GM21717 (cell line): ENCODE measurements around the gene TMEM245.
A peak's percentile ranks its signal among the peaks of the same experiment; 100 is the strongest.

Experiments used
- ATAC-seq: cut with Tn5 transposase; IDR thresholded peaks from one replicate; pipeline ENCODE4 v1.9.1; 2021; ENCODE audit warnings: mild to moderate bottlenecking, moderate library complexity; ENCODE audit not compliant: unreplicated experiment

The TMEM245 gene

DNA sequence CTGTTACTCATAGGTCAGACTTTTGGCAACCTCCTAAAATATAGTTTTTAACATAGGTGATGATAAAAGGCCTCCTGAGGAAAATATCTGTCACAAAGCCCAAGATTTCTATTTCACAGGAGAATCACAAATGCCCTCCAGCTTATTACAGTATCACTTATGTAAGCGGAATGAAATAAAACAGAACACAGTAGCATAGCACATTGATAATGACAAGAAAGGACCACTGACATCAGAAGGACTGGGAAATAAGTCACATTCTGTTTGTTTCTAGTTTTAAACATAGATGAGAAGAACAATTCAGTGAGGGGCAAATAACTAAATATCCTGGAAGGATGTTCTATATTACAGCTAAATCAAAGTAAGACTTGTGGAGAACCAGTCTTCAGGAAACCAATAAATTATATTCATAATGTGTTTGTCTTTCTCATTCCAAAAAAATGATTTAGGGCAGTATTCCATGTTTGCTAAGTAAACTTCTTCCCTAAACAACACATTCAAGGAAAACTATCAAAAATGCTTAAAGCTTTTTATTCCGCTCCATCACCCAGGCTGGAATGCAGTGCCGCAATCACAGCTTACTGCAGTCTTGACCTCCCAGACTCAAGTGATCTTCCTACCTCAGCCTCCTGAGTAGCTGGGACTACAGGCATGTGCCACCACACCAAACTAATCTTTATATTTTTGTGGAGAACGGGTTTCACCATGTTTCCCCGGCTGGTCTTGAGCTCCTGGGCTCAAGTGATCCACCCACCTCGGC lies 85.6 kb downstream of the TMEM245 start:
- no peak for ATAC-seq

DNA sequence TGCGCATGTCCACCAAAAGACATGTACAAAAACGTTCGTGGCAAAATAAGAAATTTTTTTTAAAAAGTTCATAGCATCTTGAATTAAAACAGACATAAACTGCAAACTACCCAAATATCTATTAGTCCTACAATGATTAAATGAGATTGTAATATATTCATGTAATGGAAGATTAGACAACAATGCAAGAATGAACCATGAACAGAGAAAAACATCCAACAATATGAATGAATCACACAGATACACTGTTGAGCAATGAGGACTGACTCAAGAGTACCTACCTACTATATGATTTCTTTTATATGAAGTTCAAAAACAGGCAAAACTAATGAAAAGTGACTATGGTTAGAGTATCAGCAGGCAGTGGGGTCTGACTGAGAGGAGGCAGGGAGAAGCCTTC lies 88.5 kb downstream of the TMEM245 start:
- ATAC-seq, result no peak

DNA sequence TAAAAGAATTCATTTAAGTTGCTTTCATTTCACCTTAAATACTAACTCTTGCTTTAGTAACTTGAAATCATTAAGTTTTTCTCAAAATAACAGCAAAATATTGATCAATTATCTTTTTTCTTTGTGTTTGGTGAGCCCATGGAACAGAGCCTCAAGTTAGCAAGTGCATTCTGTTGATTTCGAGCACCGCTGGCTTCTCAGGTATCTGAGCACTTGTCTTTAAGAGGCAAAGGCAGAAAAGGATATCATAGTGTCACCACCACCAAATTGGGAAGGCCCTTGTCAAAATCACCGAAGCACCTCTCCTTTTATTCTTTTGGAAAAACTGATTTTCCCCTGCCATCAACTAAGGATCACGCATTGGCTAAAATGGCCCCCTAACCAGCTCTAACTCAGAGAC lies 89.3 kb downstream of the TMEM245 start:
- ATAC-seq, result no peak

DNA sequence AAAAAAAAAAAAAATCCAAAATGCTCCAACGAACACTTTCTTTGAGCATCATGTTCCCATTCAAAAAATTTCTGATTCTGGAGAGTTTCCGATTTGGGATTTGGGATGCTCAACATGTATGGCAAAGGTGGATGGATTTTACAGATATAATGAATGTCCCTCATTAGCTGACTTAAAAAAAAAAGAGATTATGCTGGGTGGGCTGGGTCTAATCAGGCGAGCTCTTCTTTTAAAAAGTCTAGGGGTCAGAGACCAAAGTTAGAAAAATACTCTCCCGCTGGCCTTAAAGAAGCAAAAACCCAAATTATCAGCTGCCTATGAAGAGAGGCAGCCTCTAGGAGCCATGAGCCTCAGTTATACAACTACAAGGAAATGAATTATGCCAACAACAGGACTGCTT lies 91.3 kb downstream of the TMEM245 start:
- ATAC-seq, result no peak

DNA sequence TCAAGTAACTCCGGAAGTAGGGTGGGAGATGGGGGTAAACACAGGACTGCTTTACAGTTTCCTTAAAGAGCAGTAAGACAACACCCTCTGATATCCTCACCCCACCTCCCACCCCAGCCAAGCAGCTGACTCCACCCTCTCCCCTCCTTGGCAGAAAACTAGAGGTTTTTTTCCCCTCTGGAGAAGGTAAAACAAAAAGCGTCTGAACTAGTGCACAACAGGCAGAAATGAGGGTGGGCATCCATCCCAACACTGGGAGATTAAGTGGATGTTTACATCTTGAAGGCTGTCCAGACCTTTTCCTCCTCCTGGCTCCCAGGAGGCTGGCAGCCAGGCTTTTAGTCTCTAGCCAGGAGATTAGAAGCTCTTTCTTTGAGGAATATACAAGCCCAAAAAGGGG lies 92.6 kb downstream of the TMEM245 start:
- no peak for ATAC-seq

DNA sequence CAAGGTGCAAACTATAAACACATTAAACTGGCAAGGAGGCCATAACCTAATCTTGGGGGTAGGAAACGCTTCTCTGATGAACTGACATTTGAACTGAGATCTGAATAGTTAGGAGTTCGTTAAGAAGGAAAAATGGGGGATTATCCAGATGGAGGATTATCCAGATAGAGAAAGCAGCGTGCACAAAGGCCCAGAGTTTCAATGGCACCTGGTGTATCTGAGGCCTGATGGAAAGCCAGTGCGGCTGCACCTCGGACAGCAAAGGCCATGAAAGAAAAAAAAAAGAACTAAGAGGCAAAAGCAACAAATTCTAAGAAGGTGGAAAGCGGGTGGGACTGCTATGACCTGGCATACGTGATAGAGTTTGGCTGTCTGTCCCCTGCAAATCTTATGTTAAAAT lies 93.4 kb downstream of the TMEM245 start:
- no peak for ATAC-seq

DNA sequence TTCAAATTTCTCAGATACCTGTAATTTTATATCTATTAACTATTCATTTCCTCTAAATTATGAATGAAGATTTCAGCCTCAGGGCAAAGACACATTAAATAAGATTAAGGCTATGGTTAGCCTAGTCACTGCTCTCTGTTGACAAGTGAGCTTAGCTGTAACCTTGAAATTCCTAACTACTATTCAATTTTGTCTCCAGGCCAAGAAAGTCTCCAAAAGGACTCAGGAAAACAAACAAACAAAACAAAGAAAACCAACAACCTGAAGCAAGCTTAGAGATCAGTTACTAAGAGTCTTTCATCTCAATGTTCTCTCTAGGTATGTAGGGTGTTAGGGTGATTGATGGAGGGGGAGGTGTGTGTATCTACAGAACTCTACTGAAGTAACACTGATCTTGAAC lies 96.9 kb downstream of the TMEM245 start:
- no peak for ATAC-seq

DNA sequence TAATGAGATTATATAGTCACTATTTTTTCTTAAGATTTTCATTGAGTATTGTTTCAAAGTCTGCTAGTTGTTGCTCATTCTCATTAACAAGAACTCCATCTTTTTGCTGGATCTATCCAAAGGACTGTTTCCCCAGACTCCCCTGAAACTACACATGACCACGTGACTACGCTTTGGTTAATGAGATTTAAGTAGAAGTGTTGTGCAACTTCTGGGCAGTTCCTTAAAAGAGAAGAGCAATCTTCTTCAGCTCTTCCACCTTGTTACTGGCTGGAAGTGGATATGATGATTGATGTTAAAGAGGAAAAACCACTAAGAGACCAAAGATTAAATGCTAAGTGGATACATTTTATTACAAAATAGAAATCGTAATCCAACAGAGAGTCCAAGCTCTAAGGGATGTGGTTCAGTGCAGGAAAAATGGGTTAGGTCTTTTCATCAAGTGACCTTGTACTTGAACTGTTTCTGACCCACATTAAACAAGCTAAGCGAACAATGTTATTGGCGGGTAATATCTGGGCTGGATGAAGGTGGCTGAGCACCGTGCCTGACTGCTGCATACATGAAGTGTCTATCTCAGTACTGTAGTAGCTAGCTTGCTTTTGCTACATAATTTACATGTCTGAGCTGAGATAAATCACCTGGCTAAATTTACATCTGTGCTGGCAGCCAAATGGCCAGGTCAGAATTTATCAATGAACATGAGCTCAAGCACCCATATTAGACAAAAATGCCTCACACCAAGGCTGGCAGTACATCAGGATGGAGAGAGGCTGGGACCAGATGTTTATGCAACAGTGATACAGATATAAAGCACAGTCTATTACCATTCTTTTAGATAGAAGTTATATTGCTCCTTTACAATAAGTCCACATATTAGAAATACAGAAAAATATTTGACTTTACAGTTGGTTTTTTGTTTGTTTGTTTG lies 98.9 kb downstream of the TMEM245 start:
- no peak for ATAC-seq

DNA sequence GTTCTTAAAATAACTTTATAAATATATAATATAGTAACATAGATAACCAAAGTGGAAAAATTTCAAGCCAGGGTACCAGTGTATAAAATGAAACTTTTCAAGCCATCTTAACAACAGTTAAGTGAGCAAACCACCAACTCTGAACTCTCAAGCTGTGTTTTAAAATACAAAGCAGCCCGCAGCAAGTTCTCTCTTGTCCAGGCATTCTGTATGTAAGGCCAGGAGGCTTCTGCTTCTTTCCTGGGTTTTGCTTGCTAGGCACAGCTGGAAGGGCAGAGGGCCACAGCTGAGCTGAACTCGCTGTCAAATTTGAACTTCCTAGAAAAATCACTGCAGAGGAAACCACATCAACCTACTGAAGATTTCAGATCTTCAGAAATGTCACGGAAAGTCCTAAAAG lies 99.6 kb downstream of the TMEM245 start:
- no peak for ATAC-seq

DNA sequence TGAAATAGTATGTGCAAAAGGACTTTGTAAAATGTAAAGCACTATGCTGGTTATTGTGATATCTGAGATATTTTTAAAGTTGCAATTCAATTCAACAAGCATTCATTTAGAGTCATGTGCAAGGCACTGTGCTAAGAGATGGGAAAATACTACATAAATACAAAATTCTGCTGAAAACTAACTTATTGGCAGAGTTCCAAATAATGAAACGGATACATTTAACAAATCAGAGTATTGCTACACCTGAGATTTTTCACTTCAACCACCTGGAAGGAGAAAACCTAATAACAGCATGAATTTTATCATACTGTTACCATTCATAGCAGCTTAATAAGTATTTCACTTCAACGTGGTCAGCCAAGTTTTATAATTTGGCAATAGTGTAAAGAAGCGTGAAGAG lies 100.3 kb downstream of the TMEM245 start:
- no peak for ATAC-seq

DNA sequence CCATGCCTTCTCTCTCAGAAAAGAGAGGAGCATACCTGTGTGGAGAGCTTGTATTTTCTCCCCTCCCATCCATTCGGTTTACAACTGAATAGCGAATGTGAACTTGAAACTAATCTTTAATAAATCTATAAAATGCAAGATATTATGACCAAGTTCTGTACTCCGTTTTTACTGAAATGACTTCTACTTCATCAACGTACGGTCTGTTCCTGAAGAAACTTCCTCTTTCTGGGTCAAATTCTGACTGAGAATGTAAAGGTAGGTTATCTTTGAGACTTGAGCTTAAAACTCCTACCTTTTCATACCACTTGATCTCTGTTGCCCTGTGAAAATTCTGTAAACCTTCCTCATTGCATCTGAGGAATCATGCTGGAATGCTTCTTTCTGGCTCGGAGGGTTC lies 102.3 kb downstream of the TMEM245 start:
- peak; percentile 56 for ATAC-seq

DNA sequence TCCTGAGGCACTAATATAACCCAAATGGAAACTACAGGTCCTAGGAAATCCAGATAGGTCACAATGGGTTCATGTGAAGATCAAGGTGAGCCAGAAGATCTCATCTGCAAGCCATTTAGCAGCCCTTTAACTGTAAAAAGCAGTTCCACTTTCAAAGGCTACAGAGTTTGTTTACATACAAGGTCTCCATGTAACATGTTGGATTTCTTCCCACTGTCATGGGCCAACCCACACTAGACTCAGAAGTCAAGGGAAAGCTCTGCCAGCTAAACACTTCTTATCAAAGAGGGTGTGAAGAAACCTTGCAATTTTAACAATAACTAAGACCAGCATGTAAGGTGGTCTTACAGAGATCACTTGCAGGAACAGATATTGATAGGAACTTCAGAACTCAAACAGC lies 102.7 kb downstream of the TMEM245 start:
- ATAC-seq, result no peak

DNA sequence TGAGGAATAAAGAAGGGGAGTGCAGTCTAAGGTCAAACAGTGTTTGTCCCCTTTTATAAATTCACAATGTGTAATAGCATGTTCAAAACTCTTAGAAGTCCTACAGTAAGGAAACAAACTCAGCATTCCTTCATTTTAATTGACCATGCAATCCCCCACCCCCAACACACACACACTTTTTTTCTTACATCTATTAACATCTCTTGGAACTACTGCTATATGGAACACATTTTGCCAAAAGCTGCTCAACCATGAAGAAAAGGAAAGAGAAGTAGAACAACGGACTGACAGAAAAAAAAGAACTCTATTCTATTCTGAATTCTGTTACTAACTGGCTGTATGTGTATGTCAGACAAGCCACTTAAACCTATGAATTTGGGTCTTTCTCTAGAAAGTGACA lies 103.6 kb downstream of the TMEM245 start:
- no peak for ATAC-seq

DNA sequence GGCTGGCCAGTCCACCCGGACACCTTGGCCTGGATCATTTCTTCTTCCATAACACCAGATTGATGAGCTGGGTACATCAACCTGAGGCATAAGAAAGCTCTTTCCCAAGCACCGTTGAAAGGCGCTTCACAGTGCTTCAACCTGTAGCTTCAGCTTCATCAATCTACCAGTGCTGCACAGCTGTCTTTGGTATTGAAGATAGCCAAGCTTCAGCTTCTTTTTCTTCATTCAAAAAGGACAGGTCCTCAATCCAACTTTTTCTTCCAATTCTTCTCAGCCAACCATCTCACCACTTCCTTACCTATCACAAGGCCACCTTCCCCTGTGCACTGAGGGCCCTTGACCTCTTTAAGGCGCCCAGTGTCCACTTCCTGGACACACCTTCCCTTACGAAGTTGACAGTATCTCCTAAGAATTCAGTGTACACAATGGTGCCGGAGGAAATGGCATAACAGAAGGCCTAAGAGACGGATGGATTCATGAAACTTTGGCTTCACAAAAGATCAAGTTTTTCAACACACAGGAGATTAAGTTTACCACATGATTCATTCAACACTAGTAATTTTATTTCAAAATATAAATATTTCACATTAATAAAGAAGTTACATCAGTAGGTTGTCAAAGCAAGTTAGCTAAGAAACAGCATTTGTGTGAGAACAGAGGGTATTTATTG lies 105.0 kb downstream of the TMEM245 start:
- ATAC-seq, result no peak

DNA sequence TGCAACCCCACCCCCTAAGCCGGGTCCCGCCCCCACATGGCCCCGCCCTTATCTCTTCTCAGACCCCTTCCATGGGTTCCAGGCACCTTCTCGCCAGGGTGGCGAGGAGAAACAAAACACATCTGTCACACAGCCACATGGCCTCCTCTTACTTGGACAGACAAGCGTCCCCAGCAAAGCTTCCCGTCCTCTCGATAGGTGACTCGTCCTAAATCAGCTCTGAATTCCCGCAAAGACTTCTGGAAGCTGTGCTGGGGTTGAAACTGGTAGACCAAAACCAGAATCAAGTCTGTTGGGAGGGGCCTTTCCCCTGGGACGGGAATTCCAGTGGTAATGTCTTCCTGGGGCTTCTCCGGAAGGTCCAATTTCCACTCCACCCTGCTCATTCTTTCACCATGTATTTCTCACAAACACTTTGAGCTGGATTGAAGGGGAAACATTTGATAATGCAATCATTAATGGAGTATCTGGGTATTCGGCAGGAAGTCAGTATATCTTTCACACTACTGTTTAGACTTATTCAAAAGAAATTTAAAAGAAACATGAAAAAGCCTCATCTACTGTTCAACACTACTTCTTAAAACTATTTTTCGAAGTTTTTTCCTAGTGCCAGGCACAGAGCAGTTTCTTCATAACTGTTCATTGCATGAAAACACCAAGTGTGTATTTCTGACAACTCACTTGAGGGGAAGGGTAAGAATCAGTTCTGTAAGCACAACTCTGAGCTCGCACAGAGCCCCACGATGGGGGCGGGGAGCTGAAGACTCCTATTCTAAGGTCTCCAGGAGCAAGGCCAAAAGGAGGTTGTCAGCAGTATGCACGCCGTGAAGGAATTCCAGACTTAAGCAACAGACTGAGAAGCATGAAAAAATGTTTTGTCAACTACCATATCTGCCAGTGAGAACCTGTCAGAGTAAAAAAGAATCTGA lies 105.8 kb downstream of the TMEM245 start:
- ATAC-seq, result no peak

DNA sequence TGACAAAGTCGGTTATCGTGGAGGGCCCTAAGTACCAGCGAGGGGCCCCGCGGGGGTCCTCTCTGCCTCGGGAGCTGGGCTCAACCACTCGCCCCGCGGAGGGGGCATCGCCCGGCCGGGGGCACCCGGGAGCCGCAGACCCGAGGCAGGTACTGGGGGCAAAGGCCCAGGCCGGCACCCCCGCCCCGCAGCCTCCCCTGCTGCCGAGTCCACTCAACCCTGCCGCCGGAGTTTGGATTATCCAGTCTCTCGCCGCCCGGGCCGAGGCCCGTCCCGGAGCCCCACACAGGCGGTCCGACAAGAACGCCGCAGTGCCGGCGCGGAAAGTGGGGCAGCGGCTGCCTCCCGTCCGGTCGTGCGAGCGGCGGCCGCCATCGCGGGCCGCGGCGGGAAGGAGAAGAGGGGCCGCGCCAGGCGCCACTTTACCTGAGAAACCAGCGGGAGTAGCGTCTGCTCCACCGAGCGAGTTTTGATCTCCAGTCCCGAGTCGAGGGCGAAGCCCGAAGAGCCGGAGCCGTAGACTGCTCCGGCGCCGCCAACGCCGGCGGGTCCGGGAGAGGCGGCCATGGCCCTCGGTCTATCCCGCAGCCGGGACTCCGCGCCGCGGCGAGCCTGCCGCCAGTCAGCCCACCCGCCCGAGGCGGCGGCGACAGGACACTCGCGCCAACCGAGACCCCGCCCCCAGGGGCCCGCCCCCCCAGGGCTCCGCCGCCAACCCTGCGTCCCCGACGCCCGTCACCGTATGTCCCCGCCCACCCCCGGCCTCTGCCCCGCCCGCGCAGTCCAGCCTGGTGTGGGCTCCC lies 106.7 kb downstream of the TMEM245 start, which contains the start of gene CTNNAL1:
TSS of gene CTNNAL1 (minus strand) at position 624 of the 803 bp plus-strand sequence. CDS start at position 567, 57 bp downstream.
- ATAC-seq, result peak; percentile 65

DNA sequence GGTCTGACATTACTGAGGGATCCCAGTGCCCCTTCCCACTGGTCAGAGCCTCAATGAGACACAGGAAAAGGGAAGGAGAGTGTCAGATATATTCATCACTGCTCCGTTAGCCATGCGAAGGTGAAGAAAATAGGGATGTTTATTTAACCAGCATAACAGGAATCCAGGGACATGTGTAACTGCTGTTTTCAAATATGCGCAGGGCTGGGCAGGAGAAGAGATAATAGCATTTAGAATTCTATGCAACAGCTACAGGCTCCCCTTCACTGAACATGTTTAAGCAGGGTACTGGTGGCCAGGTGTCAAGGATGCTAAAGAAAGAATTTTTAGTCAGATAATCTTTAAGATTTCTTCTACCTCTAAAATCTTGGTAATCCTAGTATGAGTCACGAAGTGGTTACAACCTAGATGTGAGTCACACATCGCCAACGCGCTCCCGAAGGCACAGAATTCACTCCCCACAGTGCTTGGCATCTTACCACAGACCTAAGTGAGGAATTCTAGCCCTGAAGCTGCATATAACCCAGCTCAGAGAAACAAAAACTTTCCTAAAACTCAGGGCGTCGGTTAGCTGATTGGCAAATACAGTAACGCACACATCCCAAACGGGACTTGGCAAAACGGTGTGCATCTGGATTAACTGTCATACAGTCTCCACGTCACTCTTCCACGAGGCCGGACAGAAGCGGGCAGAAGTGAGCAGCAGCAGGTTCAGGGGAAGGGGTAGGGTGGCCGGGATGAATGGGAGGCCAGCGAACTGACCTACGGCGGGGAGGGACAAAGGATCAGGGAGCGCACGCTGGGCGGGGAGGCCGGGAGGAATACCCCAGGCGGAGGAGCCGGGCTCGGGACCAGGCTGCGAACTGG lies 107.5 kb downstream of the TMEM245 start:
- ATAC-seq, result peak; percentile 41

DNA sequence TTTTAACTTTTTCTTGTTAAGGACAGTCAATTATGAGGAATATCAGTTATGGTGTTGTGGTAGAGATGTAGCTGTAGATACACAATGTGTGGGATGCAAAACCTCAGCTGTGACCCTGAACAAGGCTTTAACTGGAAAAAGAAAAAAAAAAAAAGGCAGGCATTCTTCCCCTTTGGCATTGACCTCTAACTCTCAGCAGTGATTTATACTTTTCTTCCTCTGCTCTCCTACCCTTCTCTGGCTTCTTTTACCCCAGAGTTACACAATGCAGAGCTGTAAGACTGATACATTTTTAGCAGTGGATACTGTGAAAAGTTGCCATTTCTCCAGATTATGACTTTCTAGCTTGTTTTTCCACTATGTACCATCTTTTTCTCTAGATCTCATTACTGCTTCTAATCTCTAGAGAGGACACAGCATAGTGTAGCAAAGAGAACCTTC lies 108.5 kb downstream of the TMEM245 start:
- ATAC-seq, result no peak

DNA sequence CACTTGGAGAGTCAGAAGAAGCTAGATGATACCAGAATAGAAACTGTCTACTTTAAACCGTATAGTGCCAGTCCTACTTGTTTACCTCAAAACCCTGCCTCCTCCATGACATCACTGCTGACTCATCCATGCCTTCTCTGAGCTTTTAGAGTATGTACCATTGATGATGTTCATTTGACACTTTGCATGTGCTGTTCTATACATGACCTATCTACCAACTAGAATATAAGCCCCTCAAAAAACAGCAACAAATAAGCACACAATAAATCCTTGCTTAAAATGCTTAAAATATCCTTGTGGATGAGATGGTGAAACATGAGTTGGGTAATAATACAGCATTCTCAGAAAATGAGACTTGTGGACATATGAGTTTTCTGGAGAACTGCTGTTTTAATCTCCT lies 109.0 kb downstream of the TMEM245 start:
- ATAC-seq, result peak; percentile 43
